Measurements from ENCODE around the gene FZR1.

Gene FZR1

DNA sequence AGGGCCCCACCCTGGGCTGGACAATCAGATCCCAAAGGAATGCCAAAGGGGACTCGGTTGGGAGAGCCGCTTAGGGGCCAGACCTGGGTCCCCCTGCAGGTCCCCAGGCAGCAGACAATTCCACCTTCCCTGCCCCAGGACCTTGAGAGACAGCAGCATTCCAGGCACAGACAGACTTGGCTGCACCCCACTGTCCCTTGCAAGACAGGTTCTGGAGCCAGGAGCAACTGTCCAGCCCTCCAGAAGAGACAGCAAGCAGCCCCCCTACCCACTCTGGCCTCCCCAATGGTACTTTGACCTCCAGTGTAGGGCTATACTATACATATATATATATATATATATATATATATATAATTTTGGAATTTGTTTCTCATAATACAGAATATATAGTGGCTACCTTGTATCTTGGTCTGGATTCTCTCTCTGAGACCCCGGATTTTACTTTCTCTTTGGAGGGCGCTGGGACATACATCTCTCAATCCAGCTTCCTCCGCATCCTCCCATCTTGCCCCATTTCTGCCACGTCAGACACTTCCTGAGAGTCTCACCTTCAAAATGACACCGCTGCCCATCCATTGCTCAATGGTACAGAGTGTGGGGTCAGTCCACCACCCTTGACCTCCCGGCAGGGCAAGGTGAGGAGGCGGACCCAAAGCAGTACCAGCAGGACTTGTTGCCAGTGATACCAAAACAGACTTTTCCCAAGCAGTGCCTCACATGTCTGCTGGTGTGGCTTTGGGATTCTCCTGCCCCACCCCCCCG is 38.5 kb upstream of the FZR1 start:
- TF ChIP-seq, protein P1, sequence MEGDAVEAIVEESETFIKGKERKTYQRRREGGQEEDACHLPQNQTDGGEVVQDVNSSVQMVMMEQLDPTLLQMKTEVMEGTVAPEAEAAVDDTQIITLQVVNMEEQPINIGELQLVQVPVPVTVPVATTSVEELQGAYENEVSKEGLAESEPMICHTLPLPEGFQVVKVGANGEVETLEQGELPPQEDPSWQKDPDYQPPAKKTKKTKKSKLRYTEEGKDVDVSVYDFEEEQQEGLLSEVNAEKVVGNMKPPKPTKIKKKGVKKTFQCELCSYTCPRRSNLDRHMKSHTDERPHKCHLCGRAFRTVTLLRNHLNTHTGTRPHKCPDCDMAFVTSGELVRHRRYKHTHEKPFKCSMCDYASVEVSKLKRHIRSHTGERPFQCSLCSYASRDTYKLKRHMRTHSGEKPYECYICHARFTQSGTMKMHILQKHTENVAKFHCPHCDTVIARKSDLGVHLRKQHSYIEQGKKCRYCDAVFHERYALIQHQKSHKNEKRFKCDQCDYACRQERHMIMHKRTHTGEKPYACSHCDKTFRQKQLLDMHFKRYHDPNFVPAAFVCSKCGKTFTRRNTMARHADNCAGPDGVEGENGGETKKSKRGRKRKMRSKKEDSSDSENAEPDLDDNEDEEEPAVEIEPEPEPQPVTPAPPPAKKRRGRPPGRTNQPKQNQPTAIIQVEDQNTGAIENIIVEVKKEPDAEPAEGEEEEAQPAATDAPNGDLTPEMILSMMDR (IDR thresholded peaks at IDR 0.05; ENCODE audit: insufficient read depth, low read depth, low read length, missing control alignments), result no peak
- DNase-seq (ENCODE audit: low read depth), result no peak
- H3K4me3 ChIP-seq (ENCODE audit: low read length), result no peak overlapping the region

DNA sequence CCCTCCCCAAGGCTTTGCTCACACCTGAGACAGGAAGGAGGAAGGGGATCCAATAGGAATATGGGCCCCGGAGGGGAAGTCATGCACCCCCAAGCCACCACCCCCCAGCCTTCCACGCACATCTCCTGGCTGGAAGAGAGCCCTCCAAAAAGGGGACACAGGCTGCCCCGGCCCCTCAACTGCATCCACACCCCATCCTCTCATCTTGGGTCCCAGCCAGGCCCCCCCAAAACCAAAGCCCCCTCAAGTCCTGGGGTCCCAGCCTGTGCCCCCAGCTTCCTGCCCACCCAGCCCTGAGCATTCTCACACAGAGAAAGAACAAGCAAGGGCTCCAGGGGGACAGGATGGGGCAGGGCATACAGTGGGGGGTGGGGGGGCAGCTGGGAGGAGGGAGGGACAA is 37.9 kb upstream of the FZR1 start:
- TF ChIP-seq, protein P1 (IDR thresholded peaks at IDR 0.05; ENCODE audit: insufficient read depth, low read depth, low read length, missing control alignments), result no peak
- DNase-seq (ENCODE audit: low read depth), result no peak
- no peak overlapping the region for H3K4me3 ChIP-seq (ENCODE audit: low read length)

DNA sequence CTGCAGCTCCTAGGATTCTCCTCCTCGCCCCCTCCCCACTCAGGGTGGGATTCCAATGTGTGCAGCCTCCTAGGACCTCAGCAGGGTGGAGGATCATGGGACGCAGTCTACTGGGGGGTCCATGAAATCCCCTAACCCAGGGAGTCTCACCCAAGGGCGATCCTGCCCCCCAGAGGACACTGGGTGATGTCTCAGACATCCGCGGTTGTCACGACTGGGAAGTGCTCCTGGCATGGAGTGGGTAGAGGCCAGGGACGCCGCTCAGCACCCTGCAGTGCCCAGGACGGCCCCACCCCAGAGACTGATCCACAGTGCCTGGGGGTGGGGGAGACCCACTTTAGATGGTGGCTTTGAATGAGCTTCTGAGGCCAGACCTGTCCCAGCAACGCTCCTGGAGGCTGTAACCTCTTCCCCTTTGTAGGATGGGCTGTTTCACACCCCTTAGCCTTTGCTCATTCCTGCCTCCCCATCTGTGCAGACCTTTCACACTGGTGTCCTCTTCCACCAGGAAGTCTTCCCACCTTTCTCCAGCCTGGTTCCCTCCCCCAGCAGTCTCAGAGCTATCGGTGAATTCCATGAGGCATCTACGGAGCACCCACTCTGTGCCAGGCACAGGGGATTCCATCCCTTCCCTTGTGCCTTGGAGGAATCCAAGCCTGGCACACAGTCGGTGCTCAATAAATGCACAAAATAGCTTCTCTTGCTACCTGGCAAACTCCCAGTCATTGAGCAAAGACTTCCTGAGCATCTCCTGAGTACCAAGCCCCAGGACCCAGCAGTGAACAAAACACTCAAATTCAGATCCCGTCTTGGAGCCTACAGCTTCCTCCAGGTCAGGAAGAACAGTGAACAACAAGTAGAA is 36.2 kb upstream of the FZR1 start:
- TF ChIP-seq, protein P1 (IDR thresholded peaks at IDR 0.05; ENCODE audit: insufficient read depth, low read depth, low read length, missing control alignments), result no peak

DNA sequence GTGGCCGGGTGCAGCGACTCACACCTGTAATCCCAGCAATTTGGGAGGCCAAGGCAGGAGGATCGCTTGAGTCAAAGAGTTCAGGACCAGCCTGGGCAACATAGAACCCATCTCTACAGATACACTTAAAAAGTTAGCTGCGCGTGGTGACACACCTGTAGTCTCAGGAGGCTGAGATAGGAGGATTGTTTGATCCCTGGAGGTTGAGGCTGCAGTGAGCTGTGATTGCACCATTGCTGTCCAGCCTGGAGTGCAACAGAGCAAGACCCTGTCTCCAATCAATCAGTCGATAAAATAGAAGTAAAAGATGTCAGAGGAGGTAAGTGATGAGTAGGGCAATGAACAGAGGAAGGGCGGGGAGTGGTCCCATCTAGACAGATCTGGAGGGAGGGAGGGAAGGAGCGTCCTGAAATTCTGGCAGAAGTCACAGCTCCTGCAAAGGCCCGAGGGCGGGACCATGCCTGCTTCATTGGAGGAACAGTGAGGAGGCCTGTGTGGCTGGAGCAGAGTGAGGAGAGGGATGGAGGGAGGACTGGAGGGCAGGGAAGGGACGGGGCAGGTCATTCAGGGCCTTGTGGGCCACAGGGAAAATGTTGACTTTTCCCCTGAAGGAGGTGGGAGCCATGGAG is 35.5 kb upstream of the FZR1 start:
- no peak for DNase-seq (ENCODE audit: low read depth)
- TF ChIP-seq, protein P1 (IDR thresholded peaks at IDR 0.05; ENCODE audit: insufficient read depth, low read depth, low read length, missing control alignments), result no peak
- H3K4me3 ChIP-seq (ENCODE audit: low read length), result no peak overlapping the region

More for the DNA sequence above, 36.2 kb upstream of the FZR1 start:
- DNase-seq (ENCODE audit: low read depth), result no peak
- no peak overlapping the region for H3K4me3 ChIP-seq (ENCODE audit: low read length)

DNA sequence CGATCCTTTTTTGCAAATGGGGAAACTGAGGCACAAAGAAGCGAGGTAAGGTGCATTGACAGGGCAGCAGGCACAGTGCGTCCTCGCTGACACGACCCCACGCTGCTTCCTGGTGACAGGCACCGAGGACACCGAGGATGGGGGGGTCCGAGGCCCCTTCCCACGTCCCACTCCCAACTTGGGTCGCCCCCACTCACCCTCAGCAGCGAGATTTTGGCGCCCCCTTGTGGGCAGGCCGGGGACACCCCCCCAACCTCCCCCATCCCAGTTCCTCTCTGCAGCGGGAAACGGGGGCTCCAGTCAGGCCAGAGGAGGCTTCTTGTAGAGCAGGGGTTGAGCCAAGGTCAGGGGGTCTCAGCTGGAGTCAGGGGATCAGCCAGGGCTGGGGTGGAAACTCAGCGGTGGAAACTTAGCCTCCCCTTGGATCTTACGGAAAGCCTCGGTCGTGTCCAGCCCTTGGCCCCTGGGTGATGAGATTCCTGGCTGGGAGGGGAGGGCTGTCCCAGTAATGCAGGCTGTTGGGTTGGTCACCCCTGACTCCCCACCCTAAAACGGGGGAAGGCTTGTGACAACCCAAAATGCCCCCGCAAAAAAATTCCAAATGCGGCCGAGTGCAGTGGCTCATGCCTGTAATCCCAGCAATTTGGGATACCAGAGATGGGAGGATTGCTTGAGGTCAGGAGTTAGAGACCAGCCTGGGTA is 34.0 kb upstream of the FZR1 start:
- TF ChIP-seq, protein P1 (IDR thresholded peaks at IDR 0.05; ENCODE audit: insufficient read depth, low read depth, low read length, missing control alignments), result peak; percentile 79
- H3K4me3 ChIP-seq (ENCODE audit: low read length), result no peak overlapping the region
- DNase-seq (ENCODE audit: low read depth), result no peak

DNA sequence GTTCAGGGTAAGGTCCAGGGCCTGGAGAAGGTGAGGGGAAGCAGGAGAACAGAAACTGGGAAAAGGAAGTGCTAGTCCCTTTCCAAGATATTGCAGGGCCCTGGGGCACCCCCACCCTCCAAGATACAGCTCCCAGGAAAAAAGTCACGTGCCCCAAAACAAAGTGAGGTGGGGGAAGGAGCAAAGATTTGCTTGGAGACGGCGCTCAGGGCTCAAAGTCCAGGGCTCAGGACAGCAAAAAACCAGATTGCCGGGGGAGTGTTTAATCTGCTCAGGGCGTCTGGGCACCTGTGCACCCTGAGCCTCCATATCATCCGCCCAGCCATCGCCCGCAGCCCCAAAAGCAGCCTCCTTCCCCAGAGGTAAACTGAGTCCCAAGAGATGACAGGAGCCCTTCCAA is 32.1 kb upstream of the FZR1 start:
- H3K4me3 ChIP-seq (ENCODE audit: low read length), result no peak overlapping the region
- DNase-seq (ENCODE audit: low read depth), result no peak
- TF ChIP-seq, protein P1 (IDR thresholded peaks at IDR 0.05; ENCODE audit: insufficient read depth, low read depth, low read length, missing control alignments), result no peak

Data from epithelial cell of esophagus (primary cell).